Activated CD8-positive, alpha-beta memory T cell treated with anti-CD3 and anti-CD28 coated beads, Interleukin-2, amount 10 ng/mL, durations not matched to agents 7 days and 5 days (primary cell): ENCODE data around the gene ARHGEF16. TPM values are rescaled to one million over a fixed set of nuclear protein-coding genes. Genes with fewer than 3 reads are reported as not detected.

Experiments
- ATAC-seq: fragments of 150-1000 bp; cut with Tn5 transposase; one replicate; pipeline ENCODE4 v1.10.0; 2021; ENCODE audit warnings: moderate library complexity
- CTCF ChIA-PET: fragments of 350-600 bp; sonication (Branson Sonifier 250); formaldehyde crosslinking; loops from one replicate; lab custom pipeline; 2021; ENCODE audit warnings: antibody characterized with exemption; lab: Charles Lee
- DNase-seq: peaks from one replicate; pipeline ENCODE4 v3.0.0-alpha.2; 2020
- H3K27ac Mint-ChIP-seq: one replicate; pipeline ENCODE4 v1.8.0; 2021; ENCODE audit warnings: mild to moderate bottlenecking, mixed read lengths
- H3K27me3 Mint-ChIP-seq: one replicate; pipeline ENCODE4 v1.8.0; 2021; ENCODE audit warnings: mixed read lengths
- H3K36me3 Mint-ChIP-seq: one replicate; pipeline ENCODE4 v1.8.0; 2021; ENCODE audit warnings: mild to moderate bottlenecking, mixed read lengths
- H3K4me1 Mint-ChIP-seq: one replicate; pipeline ENCODE4 v1.8.0; 2021; ENCODE audit warnings: mixed read lengths
- H3K4me3 Mint-ChIP-seq: one replicate; pipeline ENCODE4 v1.8.0; 2021; ENCODE audit warnings: mild to moderate bottlenecking, moderate library complexity, mixed read lengths
- H3K9me3 Mint-ChIP-seq: one replicate; pipeline ENCODE4 v1.8.0; 2022; ENCODE audit warnings: low read depth, mixed read lengths
- total RNA-seq, 2 experiments: library from RNA; stranded (reverse); gene quantifications; one replicate each; pipeline ENCODE4 v1.2.3, GENCODE V29; 2021

Gene ARHGEF16
- total RNA-seq, 2 experiments from 2014 or later = not detected

DNA sequence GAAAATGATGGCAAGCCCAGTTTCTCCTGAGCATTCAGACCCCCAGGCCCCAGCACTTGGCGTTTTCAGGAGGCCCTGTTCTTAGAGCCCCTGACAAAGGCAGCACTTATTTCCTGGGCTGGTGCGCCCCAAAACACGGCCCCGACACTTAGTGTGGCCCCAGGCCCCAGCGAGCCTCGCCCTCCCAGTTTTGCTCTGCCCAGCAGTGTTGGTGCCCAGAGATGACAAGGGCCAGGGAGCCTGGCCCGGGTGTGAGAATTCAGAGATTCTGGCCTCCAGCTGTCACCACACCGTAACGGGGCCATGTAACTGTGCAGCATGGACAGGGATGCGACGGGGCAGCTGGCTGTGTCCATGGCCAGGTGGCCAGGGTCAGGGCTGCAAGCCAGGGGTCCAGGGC is 18.0 kb upstream of the ARHGEF16 start:
- ATAC-seq (no peak), DNase-seq (no peak)
- Mint-ChIP-seq H3K9me3 (no peaks in the 10 kb centered on the region), H3K4me1 (no peaks in the 10 kb centered on the region), H3K27ac (no peak overlapping the region), H3K27me3 (no peaks in the 10 kb centered on the region), H3K4me3 (no peak overlapping the region), H3K36me3 (no peaks in the 10 kb centered on the region)
- CTCF ChIA-PET = no interaction called here

DNA sequence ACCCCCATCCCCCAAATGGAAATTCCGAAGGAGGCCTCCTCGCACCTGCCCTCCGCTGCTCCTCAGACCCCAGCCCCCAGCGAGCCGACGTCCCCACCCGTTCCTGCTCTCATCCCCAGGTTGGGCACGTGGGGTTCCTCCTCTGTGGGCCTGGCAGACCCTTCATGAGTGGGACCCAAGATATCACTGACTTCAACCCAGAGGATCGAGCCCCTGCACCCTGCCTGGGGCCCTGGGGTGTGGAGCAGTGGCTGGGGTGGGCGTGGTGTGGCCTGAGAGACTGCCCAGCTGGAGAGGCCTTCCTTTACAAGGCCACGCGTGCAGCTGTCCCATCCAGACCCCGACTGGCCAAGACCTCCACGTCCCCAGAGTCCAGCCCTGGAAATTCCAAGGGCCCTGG is 17.6 kb upstream of the ARHGEF16 start:
- CTCF ChIA-PET = no interaction called here
- no peaks in the 10 kb centered on the region for H3K9me3 Mint-ChIP-seq
- ATAC-seq (no peak), DNase-seq (no peak)
- no peaks in the 10 kb centered on the region for H3K27me3 Mint-ChIP-seq
- no peaks in the 10 kb centered on the region for H3K4me1 Mint-ChIP-seq
- no peak overlapping the region for H3K27ac Mint-ChIP-seq
- H3K4me3 Mint-ChIP-seq = no peak overlapping the region
- no peaks in the 10 kb centered on the region for H3K36me3 Mint-ChIP-seq

DNA sequence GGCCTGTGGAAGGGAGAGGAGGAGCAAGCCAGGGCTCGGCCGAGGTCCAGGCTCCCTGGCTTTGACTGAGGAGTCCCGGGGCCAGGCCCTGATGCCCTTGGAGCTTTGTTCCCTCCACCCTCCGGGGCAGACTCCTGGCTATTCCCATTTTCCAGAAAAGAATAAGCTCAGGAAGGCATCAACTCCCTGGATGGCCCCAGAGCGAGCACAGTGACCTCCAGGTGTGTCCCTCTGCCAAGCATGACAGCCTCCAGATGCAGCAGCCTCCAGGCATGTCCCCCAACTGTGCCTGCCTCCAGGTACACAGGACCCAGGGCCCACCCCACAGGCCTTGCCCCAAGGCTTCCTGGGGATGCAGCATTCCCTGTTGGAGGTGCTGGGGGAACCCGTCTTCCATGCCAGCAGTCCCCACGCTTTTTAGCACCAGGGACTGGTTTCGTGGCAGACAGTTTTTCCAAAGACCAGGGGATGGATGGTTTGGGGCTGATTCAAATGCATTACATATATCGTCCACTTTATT is 15.7 kb upstream of the ARHGEF16 start:
- H3K27me3 Mint-ChIP-seq = no peaks in the 10 kb centered on the region
- no peaks in the 10 kb centered on the region for H3K9me3 Mint-ChIP-seq
- no peak for ATAC-seq
- H3K36me3 Mint-ChIP-seq = no peaks in the 10 kb centered on the region
- no peak overlapping the region for H3K4me3 Mint-ChIP-seq
- no peaks in the 10 kb centered on the region for H3K4me1 Mint-ChIP-seq
- H3K27ac Mint-ChIP-seq = no peak overlapping the region
- no peak for DNase-seq
- CTCF ChIA-PET = no interaction called here

DNA sequence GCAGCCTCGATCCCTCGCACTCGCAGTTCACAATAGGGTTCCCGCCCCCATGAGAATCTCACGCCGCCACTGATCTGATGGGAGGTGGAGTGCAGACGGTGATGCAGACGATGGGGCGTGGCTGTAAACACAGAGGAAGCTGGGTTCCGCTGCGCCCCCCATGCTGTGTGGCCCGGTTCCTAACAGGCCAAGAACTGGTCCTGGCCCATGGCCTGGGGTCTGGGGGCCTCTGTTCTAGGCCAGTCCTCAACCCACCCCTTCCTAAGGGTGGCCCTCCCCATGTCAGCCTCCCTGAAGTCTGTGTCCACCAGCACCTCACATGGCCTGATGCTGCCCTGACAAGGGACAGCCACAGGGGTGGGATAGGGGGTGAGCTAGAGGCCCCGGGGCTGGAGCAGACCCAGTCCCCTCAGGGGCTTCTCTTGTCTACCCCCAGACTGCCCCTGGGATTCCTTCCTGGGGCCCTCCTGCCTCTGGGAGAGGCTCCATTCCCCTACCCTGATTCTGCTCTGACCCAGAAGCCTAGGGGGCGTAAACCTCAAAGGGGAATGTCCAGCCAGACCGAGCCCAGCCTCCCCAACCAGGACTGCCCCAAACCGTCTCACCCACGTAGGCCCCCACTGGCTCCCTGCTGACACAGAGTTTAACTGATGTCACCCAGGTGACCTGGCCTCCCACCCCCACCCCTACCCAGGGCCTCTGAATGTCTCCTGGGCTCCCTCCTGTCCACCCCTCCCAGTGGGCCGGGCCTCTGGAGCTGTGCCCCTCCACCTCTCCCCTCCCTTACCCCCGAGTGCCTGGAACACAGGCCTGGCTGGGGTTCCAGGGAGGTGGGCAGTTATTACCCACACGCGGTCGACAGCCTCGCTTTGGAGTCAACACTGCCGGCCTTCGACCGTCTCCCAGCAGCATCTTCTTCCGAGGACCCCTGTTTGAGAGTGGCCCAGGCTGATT is 14.8 kb upstream of the ARHGEF16 start:
- DNase-seq (no peak), ATAC-seq (no peak)
- CTCF ChIA-PET = no interaction called here

DNA sequence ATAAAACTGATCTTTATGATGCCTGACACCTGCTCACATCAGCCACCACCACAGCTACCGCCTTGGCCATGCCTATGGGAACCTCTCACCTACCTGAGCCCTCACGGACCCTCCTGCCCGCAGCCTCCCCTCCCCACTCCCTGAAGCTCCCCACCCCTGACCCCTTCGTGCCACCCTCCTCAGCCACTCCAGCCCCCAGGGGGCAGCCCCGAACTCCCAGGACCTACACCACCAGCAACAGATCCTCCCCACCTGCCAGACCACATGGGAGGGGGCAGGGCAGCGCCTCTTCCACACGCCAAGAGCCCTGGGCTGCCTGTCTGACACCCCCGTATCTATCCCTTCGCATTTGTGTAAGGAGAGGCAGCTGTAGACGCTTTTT is 14.2 kb upstream of the ARHGEF16 start:
- Mint-ChIP-seq H3K36me3 (no peaks in the 10 kb centered on the region), H3K27ac (no peak overlapping the region)
- CTCF ChIA-PET = no interaction called here

More for the DNA sequence above, 14.8 kb upstream of the ARHGEF16 start:
- Mint-ChIP-seq H3K27ac (no peak overlapping the region), H3K4me1 (no peaks in the 10 kb centered on the region), H3K36me3 (no peaks in the 10 kb centered on the region), H3K27me3 (no peaks in the 10 kb centered on the region), H3K9me3 (no peaks in the 10 kb centered on the region), H3K4me3 (no peak overlapping the region)

DNA sequence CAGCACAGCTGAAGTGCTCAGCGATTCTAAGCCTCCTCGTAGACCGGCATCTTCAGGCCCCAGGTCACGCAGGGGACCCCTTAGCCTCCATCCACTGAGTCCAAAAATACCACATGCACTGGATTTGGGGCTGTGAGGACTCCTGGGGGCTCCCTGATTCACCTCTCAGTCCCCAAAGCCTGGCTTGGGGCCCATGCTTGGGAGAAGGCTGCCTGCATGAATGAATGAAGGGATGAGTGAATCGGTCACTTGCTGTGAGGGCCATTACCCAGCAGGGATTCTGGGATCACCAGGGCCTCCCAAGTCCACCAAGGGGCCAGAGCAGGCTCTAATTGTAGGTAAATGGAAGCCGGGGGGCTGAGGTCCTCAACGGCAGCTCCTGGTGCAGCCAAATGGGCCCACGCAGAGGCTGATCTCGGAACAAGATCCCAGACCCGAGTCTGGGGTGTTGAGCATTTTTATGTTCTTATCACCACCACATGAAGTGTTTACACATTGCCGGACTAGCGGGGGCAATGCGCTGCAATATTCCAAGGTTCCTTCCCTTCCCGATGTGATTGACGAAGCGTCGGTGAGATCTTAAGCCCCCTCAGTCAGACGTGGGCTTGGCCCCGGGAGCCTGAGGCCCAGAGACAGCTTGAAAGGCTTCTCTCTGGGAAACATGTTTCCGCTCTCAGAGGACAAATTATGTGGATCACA is 13.6 kb upstream of the ARHGEF16 start:
- Mint-ChIP-seq H3K27ac (no peak overlapping the region), H3K9me3 (no peaks in the 10 kb centered on the region), H3K36me3 (no peaks in the 10 kb centered on the region), H3K27me3 (no peaks in the 10 kb centered on the region), H3K4me1 (no peaks in the 10 kb centered on the region), H3K4me3 (no peak overlapping the region)
- ATAC-seq (no peak), DNase-seq (no peak)
- CTCF ChIA-PET = no interaction called here

More for the DNA sequence above, 14.2 kb upstream of the ARHGEF16 start:
- Mint-ChIP-seq H3K27me3 (no peaks in the 10 kb centered on the region), H3K4me1 (no peaks in the 10 kb centered on the region), H3K9me3 (no peaks in the 10 kb centered on the region), H3K4me3 (no peak overlapping the region)
- DNase-seq = no peak
- no peak for ATAC-seq

DNA sequence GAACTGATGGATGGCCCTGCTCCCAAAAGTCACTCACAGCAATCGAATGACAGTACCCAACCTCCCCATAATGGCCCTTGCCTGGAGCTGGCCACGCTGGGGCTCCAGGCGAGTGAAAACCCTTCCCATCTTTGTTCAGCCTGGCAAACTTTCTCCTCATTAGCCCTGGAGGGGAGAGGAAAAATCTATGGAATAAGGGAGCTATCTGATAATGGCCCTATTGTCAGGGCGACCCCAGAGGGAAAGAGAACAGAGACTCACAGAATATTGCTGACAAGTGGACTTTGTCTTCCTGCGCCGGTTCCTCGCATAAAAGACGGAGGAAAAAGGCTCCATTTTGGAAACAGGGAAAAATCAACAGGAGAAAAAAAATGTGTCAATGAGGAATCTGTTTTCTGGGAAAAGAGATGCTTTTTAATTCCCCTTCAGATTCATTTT is 13.0 kb upstream of the ARHGEF16 start:
- Mint-ChIP-seq H3K9me3 (no peaks in the 10 kb centered on the region), H3K36me3 (no peaks in the 10 kb centered on the region), H3K4me1 (no peaks in the 10 kb centered on the region), H3K27me3 (no peaks in the 10 kb centered on the region), H3K27ac (no peak overlapping the region), H3K4me3 (no peak overlapping the region)
- CTCF ChIA-PET = interaction anchor here (2.2 kb wide), 1 partner anchor 11 kb away, joined by 8 read pairs; no protein-coding TSS in a partner anchor
- no peak for ATAC-seq
- DNase-seq = no peak

DNA sequence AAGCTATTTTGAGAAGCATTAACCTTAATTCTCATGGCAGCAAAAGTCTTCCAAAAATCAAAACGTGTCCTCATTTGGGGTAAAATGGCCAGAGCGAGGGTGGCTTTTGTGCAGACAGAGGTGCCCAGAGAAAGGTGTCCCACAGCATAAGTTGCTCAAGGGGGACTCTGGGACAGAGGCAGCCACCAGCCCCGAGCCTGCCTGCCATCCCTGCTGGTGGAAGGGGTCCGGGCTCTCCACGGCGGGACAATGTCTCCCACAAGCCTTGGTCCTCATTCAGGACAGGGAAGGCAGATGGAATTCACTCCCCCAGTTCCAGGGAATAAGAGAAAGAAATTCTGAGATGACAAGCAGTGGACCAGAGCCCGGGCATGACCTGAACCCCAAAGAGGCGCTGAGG is 12.6 kb upstream of the ARHGEF16 start:
- no peak for ATAC-seq
- H3K36me3 Mint-ChIP-seq = no peaks in the 10 kb centered on the region
- no peaks in the 10 kb centered on the region for H3K4me1 Mint-ChIP-seq
- DNase-seq = no peak
- H3K27me3 Mint-ChIP-seq = no peaks in the 10 kb centered on the region
- no peak overlapping the region for H3K27ac Mint-ChIP-seq
- no peaks in the 10 kb centered on the region for H3K9me3 Mint-ChIP-seq
- CTCF ChIA-PET = interaction anchor here (2.2 kb wide), 1 partner anchor 11 kb away, joined by 8 read pairs; no protein-coding TSS in a partner anchor
- no peak overlapping the region for H3K4me3 Mint-ChIP-seq

DNA sequence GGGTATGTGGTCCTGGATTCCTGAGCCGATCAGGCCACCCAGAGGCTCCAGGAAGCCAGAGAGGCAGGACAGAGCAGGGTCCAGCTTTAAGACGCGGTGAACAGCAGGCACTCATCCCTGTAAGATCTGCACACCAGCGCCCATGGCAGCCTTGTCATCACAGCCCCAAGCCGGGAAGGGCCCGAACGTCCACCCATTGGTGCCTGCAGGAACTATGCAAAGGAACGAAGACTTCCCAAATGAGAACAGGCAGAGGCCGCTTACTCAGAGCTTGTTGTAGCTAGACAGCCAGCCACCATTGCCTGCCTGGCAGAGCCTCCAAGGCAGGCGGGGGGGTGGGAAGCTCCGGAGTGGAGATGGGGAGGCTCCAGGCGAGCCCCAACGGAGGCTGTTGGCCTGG is 12.1 kb upstream of the ARHGEF16 start:
- no peaks in the 10 kb centered on the region for H3K4me1 Mint-ChIP-seq
- no peaks in the 10 kb centered on the region for H3K36me3 Mint-ChIP-seq
- no peaks in the 10 kb centered on the region for H3K9me3 Mint-ChIP-seq
- H3K4me3 Mint-ChIP-seq = no peak overlapping the region
- CTCF ChIA-PET = interaction anchor here (2.2 kb wide), 1 partner anchor 10 kb away, joined by 8 read pairs; no protein-coding TSS in a partner anchor
- ATAC-seq (no peak), DNase-seq (no peak)
- peaks cover under 1% of the 10 kb centered on the region for H3K27me3 Mint-ChIP-seq
- no peak overlapping the region for H3K27ac Mint-ChIP-seq

DNA sequence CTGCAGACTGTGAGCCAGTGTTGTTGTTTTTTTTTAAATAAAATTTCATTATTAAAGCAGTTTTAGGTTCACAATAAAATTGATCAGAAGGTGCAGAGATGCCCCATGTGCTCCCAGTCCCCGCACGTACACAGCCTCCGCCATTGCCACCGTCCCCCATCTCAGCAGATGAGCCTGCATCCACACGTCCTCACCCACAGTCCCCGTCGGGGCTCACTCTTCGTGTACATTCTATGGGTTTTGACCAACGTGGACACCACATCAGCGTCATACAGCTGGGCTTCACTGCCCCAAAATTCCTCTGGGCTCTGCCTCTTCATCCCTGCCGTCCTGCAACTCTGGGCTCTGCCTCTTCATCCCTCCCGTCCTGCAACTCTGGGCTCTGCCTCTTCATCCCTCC is 11.6 kb upstream of the ARHGEF16 start:
- ATAC-seq (no peak), DNase-seq (no peak)
- Mint-ChIP-seq H3K4me1 (no peaks in the 10 kb centered on the region), H3K27me3 (peaks cover 4% of the 10 kb centered on the region), H3K9me3 (no peaks in the 10 kb centered on the region), H3K4me3 (no peak overlapping the region), H3K36me3 (no peaks in the 10 kb centered on the region), H3K27ac (no peak overlapping the region)
- CTCF ChIA-PET = interaction anchor here (2.2 kb wide), 1 partner anchor 10 kb away, joined by 8 read pairs; no protein-coding TSS in a partner anchor

DNA sequence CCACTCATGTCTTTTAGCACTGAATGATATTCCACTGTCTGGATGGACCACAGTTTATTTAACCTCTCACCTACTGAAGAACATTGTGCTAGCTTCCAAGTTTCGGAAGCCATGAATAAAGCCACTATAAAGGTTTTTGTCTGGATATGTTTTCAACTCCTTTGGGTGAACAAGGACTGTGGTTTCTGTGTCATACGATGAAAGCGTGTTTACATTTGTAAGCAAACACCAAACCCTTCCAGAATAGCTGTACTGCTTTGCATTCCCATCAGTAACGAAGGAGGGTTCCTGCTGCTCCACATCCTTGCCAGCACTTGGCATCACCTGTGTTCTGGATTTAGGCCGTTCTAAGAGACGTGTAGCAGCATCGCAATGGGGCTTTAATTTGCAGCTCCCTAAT is 10.7 kb upstream of the ARHGEF16 start:
- no peaks in the 10 kb centered on the region for H3K4me1 Mint-ChIP-seq
- H3K27me3 Mint-ChIP-seq = peaks cover 4% of the 10 kb centered on the region
- H3K4me3 Mint-ChIP-seq = no peak overlapping the region
- peaks cover 1% of the 10 kb centered on the region for H3K36me3 Mint-ChIP-seq
- CTCF ChIA-PET = interaction anchor here (2.2 kb wide), 1 partner anchor 9 kb away, joined by 8 read pairs; no protein-coding TSS in a partner anchor
- H3K9me3 Mint-ChIP-seq = no peaks in the 10 kb centered on the region
- DNase-seq (no peak), ATAC-seq (no peak)
- H3K27ac Mint-ChIP-seq = no peak overlapping the region

DNA sequence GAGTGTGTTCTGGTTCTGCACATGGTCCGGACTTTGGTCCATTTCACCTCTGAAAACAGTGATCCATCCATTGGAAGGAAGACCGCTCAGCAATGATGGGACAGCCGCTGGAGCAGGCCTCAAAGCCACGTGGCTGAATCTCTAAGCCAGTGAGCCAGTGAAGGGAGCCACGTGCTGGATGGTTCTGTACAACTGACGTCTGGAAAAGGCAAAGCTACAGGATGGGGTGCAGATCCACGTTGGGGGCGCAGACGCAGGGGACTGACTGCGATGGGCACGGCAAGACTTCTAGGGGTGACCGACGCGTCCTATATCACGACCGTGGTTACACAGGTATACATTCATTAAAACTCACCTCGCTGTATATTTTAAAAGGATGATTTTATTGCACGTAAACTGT is 10.2 kb upstream of the ARHGEF16 start:
- Mint-ChIP-seq H3K36me3 (peaks cover 1% of the 10 kb centered on the region), H3K27ac (no peak overlapping the region), H3K27me3 (peaks cover 4% of the 10 kb centered on the region), H3K4me3 (no peak overlapping the region), H3K4me1 (no peaks in the 10 kb centered on the region), H3K9me3 (no peaks in the 10 kb centered on the region)
- CTCF ChIA-PET = no interaction called here
- no peak for DNase-seq
- no peak for ATAC-seq

DNA sequence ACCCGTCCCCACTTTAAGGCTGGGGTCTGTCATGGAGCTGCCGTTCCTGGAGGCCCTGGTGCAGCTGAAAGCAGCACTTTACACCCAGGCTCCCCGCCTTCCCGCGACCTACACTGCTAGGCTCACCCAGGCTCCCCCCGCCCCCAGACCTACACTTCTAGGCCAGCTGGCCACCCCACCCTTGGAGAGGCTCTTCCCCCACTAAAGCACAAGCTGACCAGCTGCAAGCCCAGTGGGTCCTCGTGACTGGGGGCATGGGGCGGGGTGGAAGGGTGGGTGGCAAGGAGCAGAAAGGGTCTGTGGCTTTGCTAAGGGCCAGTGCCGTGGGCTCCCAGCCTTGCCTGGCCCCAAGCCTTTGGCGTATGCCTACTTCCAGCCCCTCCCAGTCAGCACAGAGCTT is 9.7 kb upstream of the ARHGEF16 start:
- Mint-ChIP-seq H3K4me1 (no peaks in the 10 kb centered on the region), H3K27me3 (peaks cover 7% of the 10 kb centered on the region), H3K27ac (no peak overlapping the region), H3K9me3 (no peaks in the 10 kb centered on the region), H3K36me3 (peaks cover 1% of the 10 kb centered on the region), H3K4me3 (no peak overlapping the region)
- no peak for ATAC-seq
- DNase-seq = no peak
- CTCF ChIA-PET = no interaction called here
